Subcutaneous adipose tissue (tissue), 4 donors: ENCODE results near the gene NEK8. TPM values are rescaled to one million over a fixed set of nuclear protein-coding genes. Genes with fewer than 3 reads are reported as not detected.

Experiments
- total RNA-seq, 4 donors: library from RNA; depleted of rRNA; stranded (reverse); fragments of >200 nt; gene quantifications; one replicate each; pipeline ENCODE4 v1.1.0, GENCODE V29; 2016
- TF ChIP-seq, protein P1 (sequence below): fragments of 450-650 bp; IDR thresholded peaks from one replicate; pipeline ENCODE4 v1.5.1; 2016; ENCODE audit warnings: low read depth, mild to moderate bottlenecking, control low read depth, antibody characterized with exemption, moderate library complexity

Gene NEK8
- total RNA-seq, 4 donors from 2014 or later: 2.2 to 4.5 (median 2.9) TPM

DNA sequence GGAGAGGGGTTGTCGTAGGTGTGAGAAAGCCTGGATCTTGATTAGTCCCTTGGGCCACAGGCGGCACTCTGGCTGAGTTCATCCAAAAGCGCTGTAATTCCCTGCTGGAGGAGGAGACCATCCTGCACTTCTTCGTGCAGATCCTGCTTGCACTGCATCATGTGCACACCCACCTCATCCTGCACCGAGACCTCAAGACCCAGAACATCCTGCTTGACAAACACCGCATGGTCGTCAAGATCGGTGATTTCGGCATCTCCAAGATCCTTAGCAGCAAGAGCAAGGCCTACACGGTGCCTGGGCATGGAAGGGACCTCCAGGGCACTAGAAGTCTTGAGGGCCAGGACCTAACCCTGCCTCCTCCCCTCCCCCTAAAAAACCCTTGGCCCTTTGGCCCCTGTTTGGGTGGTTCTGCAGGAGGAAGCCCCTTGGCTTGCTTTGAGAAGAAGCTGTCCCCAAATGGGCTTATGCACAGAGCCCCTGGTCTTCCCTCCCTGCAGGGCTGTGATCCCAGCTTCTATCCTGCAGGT, 6.2 kb downstream of the NEK8 start:
- TF ChIP-seq, protein P1, sequence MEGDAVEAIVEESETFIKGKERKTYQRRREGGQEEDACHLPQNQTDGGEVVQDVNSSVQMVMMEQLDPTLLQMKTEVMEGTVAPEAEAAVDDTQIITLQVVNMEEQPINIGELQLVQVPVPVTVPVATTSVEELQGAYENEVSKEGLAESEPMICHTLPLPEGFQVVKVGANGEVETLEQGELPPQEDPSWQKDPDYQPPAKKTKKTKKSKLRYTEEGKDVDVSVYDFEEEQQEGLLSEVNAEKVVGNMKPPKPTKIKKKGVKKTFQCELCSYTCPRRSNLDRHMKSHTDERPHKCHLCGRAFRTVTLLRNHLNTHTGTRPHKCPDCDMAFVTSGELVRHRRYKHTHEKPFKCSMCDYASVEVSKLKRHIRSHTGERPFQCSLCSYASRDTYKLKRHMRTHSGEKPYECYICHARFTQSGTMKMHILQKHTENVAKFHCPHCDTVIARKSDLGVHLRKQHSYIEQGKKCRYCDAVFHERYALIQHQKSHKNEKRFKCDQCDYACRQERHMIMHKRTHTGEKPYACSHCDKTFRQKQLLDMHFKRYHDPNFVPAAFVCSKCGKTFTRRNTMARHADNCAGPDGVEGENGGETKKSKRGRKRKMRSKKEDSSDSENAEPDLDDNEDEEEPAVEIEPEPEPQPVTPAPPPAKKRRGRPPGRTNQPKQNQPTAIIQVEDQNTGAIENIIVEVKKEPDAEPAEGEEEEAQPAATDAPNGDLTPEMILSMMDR: no peak

DNA sequence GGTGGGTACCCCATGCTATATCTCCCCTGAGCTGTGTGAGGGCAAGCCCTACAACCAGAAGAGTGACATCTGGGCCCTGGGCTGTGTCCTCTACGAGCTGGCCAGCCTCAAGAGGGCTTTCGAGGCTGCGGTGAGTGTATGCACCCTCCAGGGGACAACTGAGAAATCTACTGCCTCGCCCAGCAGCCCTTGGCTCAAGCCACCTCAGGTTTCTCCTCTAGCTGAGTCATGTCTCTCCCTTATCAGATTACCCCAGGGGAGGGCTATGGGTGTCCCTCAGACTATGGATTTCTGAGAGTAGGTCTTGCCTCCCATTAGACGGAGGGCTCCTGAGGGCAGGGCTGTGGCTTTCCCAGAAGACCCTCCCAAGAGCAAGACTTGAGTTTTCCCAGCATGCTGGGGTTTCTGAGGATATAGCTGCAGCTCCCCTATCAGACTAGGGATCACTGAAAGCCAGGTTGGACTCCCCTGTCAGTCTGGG, 6.7 kb downstream of the NEK8 start:
- TF ChIP-seq, protein P1: no peak

DNA sequence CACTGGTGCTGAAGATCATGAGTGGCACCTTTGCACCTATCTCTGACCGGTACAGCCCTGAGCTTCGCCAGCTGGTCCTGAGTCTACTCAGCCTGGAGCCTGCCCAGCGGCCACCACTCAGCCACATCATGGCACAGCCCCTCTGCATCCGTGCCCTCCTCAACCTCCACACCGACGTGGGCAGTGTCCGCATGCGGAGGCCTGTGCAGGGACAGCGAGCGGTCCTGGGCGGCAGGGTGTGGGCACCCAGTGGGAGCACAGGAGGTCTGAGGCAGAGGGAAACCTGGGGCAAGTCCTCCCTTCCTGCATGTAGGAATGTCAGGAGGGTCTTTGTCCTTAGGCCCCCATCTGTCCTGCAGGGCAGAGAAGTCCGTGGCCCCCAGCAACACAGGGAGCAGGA, 8.7 kb downstream of the NEK8 start:
- TF ChIP-seq, protein P1: no peak

DNA sequence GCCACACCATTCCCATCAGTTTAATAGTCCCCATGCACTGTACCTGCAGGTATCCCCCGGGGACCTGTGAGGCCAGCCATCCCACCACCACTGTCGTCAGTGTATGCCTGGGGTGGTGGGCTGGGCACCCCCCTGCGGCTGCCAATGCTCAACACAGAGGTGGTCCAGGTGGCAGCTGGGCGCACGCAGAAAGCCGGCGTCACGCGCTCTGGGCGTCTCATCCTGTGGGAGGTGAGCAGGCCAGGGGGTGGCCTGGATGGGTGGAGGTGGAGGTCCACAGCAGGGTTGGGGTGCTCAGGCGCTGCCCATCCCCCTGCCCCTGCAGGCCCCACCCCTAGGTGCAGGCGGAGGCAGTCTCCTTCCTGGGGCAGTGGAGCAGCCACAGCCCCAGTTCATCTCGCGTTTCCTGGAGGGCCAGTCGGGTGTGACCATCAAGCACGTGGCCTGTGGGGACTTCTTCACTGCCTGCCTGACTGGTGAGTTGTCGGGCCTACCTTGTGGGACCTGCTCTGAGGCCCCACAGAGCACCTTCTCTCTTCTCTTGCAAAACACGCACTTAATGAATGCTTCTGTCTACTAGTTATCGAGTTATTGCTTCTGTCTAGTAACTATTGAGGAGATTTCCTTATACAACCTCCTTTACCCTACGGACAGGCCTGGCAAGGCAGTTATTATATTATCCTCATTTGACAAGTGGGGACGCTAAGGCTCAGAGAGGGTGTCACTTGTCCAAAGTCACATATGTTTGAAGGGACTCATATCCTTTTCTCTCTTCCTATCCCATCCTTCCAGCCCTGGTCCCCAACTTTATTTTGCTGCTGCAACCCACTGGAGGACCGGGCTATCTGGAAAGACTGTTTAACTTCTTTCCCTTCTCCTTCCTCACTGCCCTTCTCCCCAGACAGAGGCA, 9.4 kb downstream of the NEK8 start:
- TF ChIP-seq, protein P1: no peak

DNA sequence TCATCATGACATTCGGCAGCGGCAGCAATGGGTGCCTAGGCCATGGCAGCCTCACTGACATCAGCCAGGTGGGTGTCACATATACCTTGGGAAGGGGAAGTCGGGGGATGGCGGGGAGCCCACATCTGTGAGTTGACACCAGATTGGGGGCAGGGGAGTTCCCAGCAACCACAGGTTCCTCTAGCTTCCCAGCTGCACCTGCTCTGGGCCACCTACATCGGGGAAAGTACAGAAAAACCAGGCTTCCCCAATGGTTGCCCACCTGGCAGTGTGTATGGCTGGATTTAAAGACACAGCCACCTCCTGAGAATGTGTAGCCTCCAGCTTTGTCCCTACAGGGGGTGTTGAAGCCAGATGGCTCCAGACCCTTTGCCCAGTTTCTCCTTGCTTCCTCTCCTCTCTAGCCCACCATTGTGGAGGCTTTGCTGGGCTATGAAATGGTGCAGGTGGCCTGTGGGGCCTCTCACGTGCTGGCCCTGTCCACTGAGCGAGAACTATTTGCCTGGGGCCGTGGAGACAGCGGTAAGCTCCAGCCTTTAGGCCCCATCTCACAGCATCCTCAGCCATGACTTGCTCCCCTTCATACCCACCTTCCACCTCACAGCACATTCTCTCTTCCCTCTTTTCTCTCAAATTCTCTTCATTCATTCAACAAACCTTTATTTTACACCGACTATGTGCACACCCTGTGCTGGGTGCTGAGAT, 10.2 kb downstream of the NEK8 start:
- TF ChIP-seq, protein P1: no peak

DNA sequence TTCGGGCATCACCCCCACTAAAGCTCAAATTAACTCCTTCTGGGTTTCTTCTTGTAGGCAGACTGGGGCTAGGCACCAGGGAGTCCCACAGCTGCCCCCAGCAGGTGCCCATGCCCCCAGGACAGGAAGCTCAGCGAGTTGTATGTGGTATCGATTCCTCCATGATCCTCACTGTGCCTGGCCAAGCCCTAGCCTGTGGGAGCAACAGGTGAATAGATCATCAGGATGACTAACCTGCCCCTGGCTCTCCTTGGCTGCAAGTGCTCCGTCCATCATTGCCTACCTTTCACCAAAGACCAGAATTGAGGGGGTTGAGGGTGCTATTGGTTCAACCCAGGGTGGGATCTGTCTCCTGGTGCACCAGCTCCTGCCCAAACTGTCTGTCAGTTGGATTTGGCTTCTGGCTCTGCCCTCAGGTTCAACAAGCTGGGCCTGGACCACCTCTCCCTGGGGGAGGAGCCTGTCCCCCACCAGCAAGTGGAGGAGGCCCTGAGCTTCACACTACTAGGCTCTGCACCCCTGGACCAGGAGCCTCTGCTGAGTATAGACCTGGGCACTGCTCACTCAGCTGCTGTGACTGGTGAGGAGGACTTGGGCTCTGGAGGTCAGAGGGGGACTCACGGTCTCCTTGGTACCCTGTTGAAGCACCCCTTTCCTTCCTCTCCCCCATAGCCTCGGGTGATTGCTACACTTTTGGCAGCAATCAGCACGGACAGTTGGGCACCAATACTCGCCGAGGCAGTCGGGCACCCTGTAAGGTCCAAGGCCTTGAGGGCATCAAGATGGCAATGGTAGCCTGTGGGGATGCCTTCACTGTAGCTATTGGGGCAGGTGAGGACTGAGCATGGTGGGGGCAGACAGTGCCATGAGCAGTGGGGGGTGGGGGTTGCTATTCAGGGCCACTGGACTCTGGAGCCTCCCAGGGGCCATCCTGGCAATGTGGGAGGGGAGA, 12.1 kb downstream of the NEK8 start:
- TF ChIP-seq, protein P1: no peak
